Cardiac muscle cell (in vitro differentiated cells and primary cell): ENCODE measurements around the gene C9orf85. TPM values are rescaled to one million over a fixed set of nuclear protein-coding genes. Genes with fewer than 3 reads are reported as not detected.

Experiments used
- DNase-seq, 2 donors: peaks; one replicate each; pipeline versions ENCODE4 v3.0.0 to v3.0.0-alpha.2; 2010 to 2017; ENCODE audit warnings: low read depth in 1 of 2, low spot score in 1 of 2
- H3K27ac ChIP-seq: fragments of 200-600 bp; sonication (generic); 2 replicates; pipeline ENCODE4 v1.5.1; 2016
- H3K27me3 ChIP-seq: fragments of 200-600 bp; sonication (generic); 2 replicates; pipeline ENCODE4 v1.6.0; 2016; ENCODE audit warnings: control low read depth
- H3K36me3 ChIP-seq: fragments of 200-600 bp; sonication (generic); 2 replicates; pipeline ENCODE4 v1.5.1; 2016; ENCODE audit warnings: control low read depth
- H3K4me1 ChIP-seq: fragments of 200-600 bp; sonication (generic); 2 replicates; pipeline ENCODE4 v1.8.1; 2017; ENCODE audit warnings: low read depth, mild to moderate bottlenecking, mixed run types
- H3K4me3 ChIP-seq: fragments of 200-600 bp; sonication (generic); 2 replicates; pipeline ENCODE4 v1.5.1; 2016; ENCODE audit warnings: mild to moderate bottlenecking
- H3K9me3 ChIP-seq: fragments of 200-600 bp; sonication (generic); 2 replicates; pipeline ENCODE4 v1.5.1; 2017; ENCODE audit warnings: low read depth, mild to moderate bottlenecking, control low read depth
- CTCF ChIP-seq: IDR thresholded peaks from 2 replicates; pipeline ENCODE4 v1.5.1; 2012; ENCODE audit warnings: low read depth, mild to moderate bottlenecking, low read length
- polyA plus RNA-seq: library from polyadenylated mRNA; unstranded; fragments of >200 nt; fragmentation: Nextera tagmentation; extraction: Ambion mirVana; gene quantifications from 2 replicates; pipeline ENCODE4 v1.2.1, GENCODE V29; 2016
- total RNA-seq: library from RNA; depleted of rRNA; stranded (reverse); fragments of >200 nt; gene quantifications from 2 replicates; pipeline ENCODE4 v1.2.3, GENCODE V29; 2016

Gene C9orf85
- total RNA-seq (13.6 and 16.8 TPM in 2 replicates), polyA plus RNA-seq (16.7 and 21.8 TPM in 2 replicates)

- Histone ChIP-seq H3K4me1 (peaks cover 11% of the 10 kb centered on the region), H3K27ac (peak within 1 kb of the TSS; percentile 87), H3K36me3 (no peaks in the 10 kb centered on the region), H3K27me3 (no peaks in the 10 kb centered on the region), H3K4me3 (peak within 1 kb of the TSS; percentile 68), H3K9me3 (no peaks in the 10 kb centered on the region)
- no peak for TF ChIP-seq CTCF
- DNase-seq: peak; percentile 99
These were observed at the start of gene C9orf85, which contains the start of gene ABHD17B for GRCh38 chr9:71911061-71911907. Gene C9orf85 (plus strand): TSS chr9:71911639. CDS start chr9:71911735, 96 bp downstream. Gene ABHD17B (minus strand): TSS chr9:71911193. CDS start chr9:71875080, 36,113 bp downstream.

- no peaks in the 10 kb centered on the region for H3K9me3 ChIP-seq
- peaks cover 14% of the 10 kb centered on the region for H3K36me3 ChIP-seq
- TF ChIP-seq CTCF: no peak
- H3K27me3 ChIP-seq: no peaks in the 10 kb centered on the region
- peak overlapping the region; percentile 60 for H3K27ac ChIP-seq
- no peak overlapping the region for H3K4me3 ChIP-seq
- DNase-seq: peak in 1 of 2 donors; percentile 52
- no peaks in the 10 kb centered on the region for H3K4me1 ChIP-seq
These were observed 47.8 kb upstream of the C9orf85 start for GRCh38 chr9:71863631-71864030.

- H3K9me3 ChIP-seq: no peaks in the 10 kb centered on the region
- no peaks in the 10 kb centered on the region for H3K27me3 ChIP-seq
- no peak overlapping the region for H3K4me3 ChIP-seq
- H3K36me3 ChIP-seq: peaks cover 11% of the 10 kb centered on the region
- peaks cover 10% of the 10 kb centered on the region for H3K4me1 ChIP-seq
- H3K27ac ChIP-seq: no peak overlapping the region
- DNase-seq: no peak
- no peak for TF ChIP-seq CTCF
These were observed 36.1 kb upstream of the C9orf85 start for GRCh38 chr9:71875345-71875744.

GRCh38 chr9:71876106-71876505, 35.3 kb upstream of the C9orf85 start:
- DNase-seq: no peak
- no peak overlapping the region for H3K4me3 ChIP-seq
- no peaks in the 10 kb centered on the region for H3K27me3 ChIP-seq
- TF ChIP-seq CTCF: no peak
- H3K4me1 ChIP-seq: peaks cover 9% of the 10 kb centered on the region
- no peaks in the 10 kb centered on the region for H3K9me3 ChIP-seq
- no peak overlapping the region for H3K27ac ChIP-seq
- peaks cover 7% of the 10 kb centered on the region for H3K36me3 ChIP-seq

GRCh38 chr9:71876829-71877228, 34.6 kb upstream of the C9orf85 start:
- no peak for DNase-seq
- H3K27me3 ChIP-seq: no peaks in the 10 kb centered on the region
- peak overlapping the region; percentile 3 for H3K27ac ChIP-seq
- no peak for TF ChIP-seq CTCF
- no peaks in the 10 kb centered on the region for H3K9me3 ChIP-seq
- H3K4me3 ChIP-seq: no peak overlapping the region
- H3K36me3 ChIP-seq: peaks cover 7% of the 10 kb centered on the region
- peaks cover 2% of the 10 kb centered on the region for H3K4me1 ChIP-seq
